HepG2 (cell line): ENCODE data around the gene ZSCAN2.

Experiments used
- BHLHE40 ChIP-seq: IDR thresholded peaks from 2 replicates; pipeline ENCODE4 v1.6.1; 2011; ENCODE audit warnings: low read length, improper control_type of control experiment
- FOXM1 ChIP-seq: sonication (generic); formaldehyde crosslinking; IDR thresholded peaks from 2 replicates; pipeline ENCODE4 v1.5.0; 2020; ENCODE audit warnings: missing genetic modification reagents
- HOXA7 ChIP-seq: sonication (generic); formaldehyde crosslinking; IDR thresholded peaks from 2 replicates; pipeline ENCODE4 v1.8.1; 2022; ENCODE audit warnings: mild to moderate bottlenecking, missing genetic modification reagents, moderate library complexity
- RFX5 ChIP-seq: IDR thresholded peaks from 2 replicates; pipeline ENCODE4 v1.6.1; 2011; ENCODE audit warnings: low read depth, low read length, improper control_type of control experiment
- SP1 ChIP-seq, 2 experiments: fragments of 450-650 bp in 1 of 2; sonication (generic) in 1 of 2; formaldehyde crosslinking in 1 of 2; IDR thresholded peaks; 2 replicates each; pipeline versions ENCODE4 v1.4.0 to v1.6.1; 2016 to 2020; ENCODE audit warnings: missing genetic modification reagents in 1 of 2
- SP4 ChIP-seq: sonication (generic); formaldehyde crosslinking; IDR thresholded peaks from 2 replicates; pipeline ENCODE4 v1.8.1; 2023; ENCODE audit warnings: mild to moderate bottlenecking, missing genetic modification reagents
- ZHX1 ChIP-seq: sonication (generic); formaldehyde crosslinking; IDR thresholded peaks from 2 replicates; pipeline ENCODE4 v1.8.1; 2022; ENCODE audit warnings: low read depth, mild to moderate bottlenecking, missing genetic modification reagents
- ZNF24 ChIP-seq: fragments of 450-650 bp; IDR thresholded peaks from 2 replicates; pipeline ENCODE4 v1.6.1; 2017; ENCODE audit warnings: antibody characterized with exemption, mild to moderate bottlenecking
- TF ChIP-seq, protein P1 (sequence below): sonication (generic); formaldehyde crosslinking; IDR thresholded peaks from 2 replicates; pipeline ENCODE4 v1.5.1; 2020; ENCODE audit warnings: missing genetic modification reagents, mild to moderate bottlenecking, borderline replicate concordance

DNA sequence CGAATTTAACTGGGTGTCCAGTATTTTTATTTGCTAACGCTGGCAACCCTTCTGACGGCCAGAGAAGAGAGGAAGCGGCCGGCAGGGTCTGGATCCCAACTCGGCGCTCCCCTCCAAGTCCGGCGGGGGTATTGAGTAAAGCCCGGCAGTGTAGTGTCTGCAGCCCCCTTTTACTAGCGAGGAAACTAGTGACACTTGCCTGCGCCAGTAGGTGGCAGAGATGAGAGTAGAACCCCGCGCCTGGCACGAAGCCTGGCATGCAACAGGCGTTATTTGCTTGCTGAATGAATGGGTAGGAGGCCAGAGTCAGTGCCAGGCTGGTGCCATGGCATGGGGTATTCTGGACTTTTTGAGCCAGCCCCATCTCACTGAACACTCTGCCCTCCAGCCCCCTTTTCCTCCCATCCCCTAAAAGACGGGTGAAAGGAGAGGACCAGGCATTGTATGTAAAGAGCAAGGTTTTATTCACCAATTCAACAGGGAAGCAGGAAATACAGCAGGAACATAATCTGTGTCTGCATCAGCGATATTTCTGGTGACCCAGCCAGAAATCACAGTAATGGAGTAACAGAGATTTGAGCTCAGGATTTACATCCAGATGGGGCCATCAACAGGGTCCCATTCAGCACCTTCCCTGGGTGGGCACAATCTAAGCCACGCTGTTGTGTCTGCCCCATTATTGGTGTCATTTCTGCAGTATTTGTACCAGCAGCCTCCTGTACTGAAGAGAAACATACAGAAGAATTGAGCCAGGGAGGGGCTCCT lies 54.1 kb downstream of the ZSCAN2 start:
- TF ChIP-seq SP4 (CRISPR knock-in tag), result no peak
- TF ChIP-seq ZNF24, result no peak
- TF ChIP-seq, protein P1, sequence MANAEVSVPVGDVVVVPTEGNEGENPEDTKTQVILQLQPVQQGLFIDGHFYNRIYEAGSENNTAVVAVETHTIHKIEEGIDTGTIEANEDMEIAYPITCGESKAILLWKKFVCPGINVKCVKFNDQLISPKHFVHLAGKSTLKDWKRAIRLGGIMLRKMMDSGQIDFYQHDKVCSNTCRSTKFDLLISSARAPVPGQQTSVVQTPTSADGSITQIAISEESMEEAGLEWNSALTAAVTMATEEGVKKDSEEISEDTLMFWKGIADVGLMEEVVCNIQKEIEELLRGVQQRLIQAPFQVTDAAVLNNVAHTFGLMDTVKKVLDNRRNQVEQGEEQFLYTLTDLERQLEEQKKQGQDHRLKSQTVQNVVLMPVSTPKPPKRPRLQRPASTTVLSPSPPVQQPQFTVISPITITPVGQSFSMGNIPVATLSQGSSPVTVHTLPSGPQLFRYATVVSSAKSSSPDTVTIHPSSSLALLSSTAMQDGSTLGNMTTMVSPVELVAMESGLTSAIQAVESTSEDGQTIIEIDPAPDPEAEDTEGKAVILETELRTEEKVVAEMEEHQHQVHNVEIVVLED (CRISPR knock-in tag), result no peak
- TF ChIP-seq SP1 (IDR thresholded peaks at IDR 0.05), result no peak
- TF ChIP-seq SP1 (CRISPR knock-in tag; IDR thresholded peaks at IDR 0.05), result no peak
- TF ChIP-seq RFX5, result no peak
- no peak for TF ChIP-seq HOXA7 (CRISPR knock-in tag)
- TF ChIP-seq ZHX1 (CRISPR knock-in tag), result no peak
- TF ChIP-seq FOXM1, result no peak
- TF ChIP-seq BHLHE40, result no peak
